ENCODE measurements around the gene LNX2. TPM values are rescaled to one million over a fixed set of nuclear protein-coding genes. Genes with fewer than 3 reads are reported as not detected.

LNX2 gene
- 13.8 TPM for total RNA-seq
- polyA plus RNA-seq (ENCODE audit: insufficient read depth, low read depth, low replicate concordance): 5.6 TPM
- long read RNA-seq, donor 1, partial matches to known transcripts: 85 of 136 reads
- long read RNA-seq, donor 1, other reads (novel, unspliced or antisense): 51 of 136 reads
- long read RNA-seq, donor 2: 0 reads
- long read RNA-seq, donor 3, full-length matches to known transcripts: 3 of 3 reads
- long read RNA-seq, donor 3, partial matches to known transcripts: 0 of 3 reads
- long read RNA-seq, donor 3, other reads (novel, unspliced or antisense): 0 of 3 reads
- long read RNA-seq, donor 4, partial matches to known transcripts: 9 of 9 reads
- long read RNA-seq, donor 4, other reads (novel, unspliced or antisense): 0 of 9 reads
- long read RNA-seq, donor 5: 0 reads
- long read RNA-seq, donor 6: 0 reads
- long read RNA-seq, donor 7, full-length matches to known transcripts: 9 of 25 reads
- long read RNA-seq, donor 7, partial matches to known transcripts: 6 of 25 reads
- long read RNA-seq, donor 7, other reads (novel, unspliced or antisense): 10 of 25 reads
- long read RNA-seq, donor 8, full-length matches to known transcripts: 1 of 93 reads
- long read RNA-seq, donor 8, partial matches to known transcripts: 92 of 93 reads
- long read RNA-seq, donor 8, other reads (novel, unspliced or antisense): 0 of 93 reads
- long read RNA-seq, donor 9, full-length matches to known transcripts: 1 of 1 reads
- long read RNA-seq, donor 9, partial matches to known transcripts: 0 of 1 reads
- long read RNA-seq, donor 9, other reads (novel, unspliced or antisense): 0 of 1 reads
- long read RNA-seq, donor 10, full-length matches to known transcripts: 1 of 141 reads
- long read RNA-seq, donor 10, partial matches to known transcripts: 130 of 141 reads
- long read RNA-seq, donor 10, other reads (novel, unspliced or antisense): 10 of 141 reads

DNA sequence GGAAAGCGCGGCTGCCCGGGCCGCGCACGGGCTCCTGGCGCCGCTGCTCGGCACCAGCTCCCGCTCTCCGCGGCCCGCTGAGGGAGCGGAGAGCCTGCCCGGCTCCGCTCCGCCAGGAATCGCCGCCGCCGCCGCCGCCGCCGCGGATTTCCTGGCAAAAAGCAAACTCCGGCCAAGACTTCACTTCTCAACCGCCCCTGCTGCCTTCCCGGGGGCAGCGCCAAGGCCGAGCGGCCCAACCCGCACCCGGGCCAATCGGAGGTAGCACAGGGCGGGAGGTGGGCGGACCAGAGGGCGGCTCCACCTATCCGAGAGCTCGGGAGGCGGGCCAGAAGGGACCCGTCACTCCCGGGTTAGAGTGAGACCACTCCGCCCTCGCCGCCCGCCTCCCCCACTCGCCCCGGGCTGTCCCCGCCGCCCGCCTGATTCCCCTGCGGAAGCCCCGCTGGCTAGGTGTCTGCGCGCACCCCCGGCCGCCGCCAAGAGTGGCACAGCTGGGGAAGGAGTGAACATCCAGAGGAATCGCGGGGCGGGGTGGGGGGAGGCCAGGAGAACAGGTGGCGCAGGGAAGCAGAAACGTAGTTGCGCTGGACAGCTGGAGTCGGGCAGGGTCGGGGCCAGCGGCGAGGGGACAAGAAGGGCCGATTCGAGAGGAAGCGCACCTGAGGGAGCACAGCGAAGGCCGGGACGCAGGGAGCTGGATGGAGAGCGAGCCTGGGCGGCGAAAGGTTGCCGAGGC is at the start of gene LNX2:
Gene LNX2, minus strand, starts transcription at position 153 of the 739 bp plus-strand sequence. CDS start 38,826 bp downstream, outside the sequence.
- H3K27me3 ChIP-seq (ENCODE audit: control insufficient read depth, insufficient read depth, low read length): no peaks in the 10 kb centered on the region
- peaks cover 0 to 4% (median 3%) of the 10 kb centered on the region in 3 donors for H3K36me3 ChIP-seq (ENCODE audit: control insufficient read depth in 2 of 3, insufficient read depth in 3 of 3, low read length in 3 of 3)
- FAIRE-seq (no peak), DNase-seq (peak; percentile 98 to 99 (median 98))
- no peaks in the 10 kb centered on the region for H3K9me3 ChIP-seq (ENCODE audit: control insufficient read depth in 2 of 3, insufficient read depth in 1 of 3, low read length in 3 of 3)
- H3K4me3 ChIP-seq (ENCODE audit: low read length in 3 of 3): peak within 1 kb of the TSS; percentile 85 to 91 (median 88)
- TF ChIP-seq, protein P1, sequence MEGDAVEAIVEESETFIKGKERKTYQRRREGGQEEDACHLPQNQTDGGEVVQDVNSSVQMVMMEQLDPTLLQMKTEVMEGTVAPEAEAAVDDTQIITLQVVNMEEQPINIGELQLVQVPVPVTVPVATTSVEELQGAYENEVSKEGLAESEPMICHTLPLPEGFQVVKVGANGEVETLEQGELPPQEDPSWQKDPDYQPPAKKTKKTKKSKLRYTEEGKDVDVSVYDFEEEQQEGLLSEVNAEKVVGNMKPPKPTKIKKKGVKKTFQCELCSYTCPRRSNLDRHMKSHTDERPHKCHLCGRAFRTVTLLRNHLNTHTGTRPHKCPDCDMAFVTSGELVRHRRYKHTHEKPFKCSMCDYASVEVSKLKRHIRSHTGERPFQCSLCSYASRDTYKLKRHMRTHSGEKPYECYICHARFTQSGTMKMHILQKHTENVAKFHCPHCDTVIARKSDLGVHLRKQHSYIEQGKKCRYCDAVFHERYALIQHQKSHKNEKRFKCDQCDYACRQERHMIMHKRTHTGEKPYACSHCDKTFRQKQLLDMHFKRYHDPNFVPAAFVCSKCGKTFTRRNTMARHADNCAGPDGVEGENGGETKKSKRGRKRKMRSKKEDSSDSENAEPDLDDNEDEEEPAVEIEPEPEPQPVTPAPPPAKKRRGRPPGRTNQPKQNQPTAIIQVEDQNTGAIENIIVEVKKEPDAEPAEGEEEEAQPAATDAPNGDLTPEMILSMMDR (IDR thresholded peaks at IDR 0.05; ENCODE audit: borderline replicate concordance, extremely low read depth, insufficient read depth): no peak
- peaks cover 0 to 17% (median 12%) of the 10 kb centered on the region in 3 donors for H3K4me1 ChIP-seq (ENCODE audit: control insufficient read depth in 2 of 3, insufficient read depth in 2 of 3, low read depth in 1 of 3, low read length in 3 of 3)
- intact Hi-C loops (cut with DNase I): no loop called here
- H3K27ac ChIP-seq (ENCODE audit: low read depth in 2 of 2, low read length in 2 of 2): peak within 1 kb of the TSS; percentile 98 to 99
- peak within 1 kb of the TSS; percentile 75 to 92 (median 91) for H3K9ac ChIP-seq (ENCODE audit: low read length in 3 of 3)

DNA sequence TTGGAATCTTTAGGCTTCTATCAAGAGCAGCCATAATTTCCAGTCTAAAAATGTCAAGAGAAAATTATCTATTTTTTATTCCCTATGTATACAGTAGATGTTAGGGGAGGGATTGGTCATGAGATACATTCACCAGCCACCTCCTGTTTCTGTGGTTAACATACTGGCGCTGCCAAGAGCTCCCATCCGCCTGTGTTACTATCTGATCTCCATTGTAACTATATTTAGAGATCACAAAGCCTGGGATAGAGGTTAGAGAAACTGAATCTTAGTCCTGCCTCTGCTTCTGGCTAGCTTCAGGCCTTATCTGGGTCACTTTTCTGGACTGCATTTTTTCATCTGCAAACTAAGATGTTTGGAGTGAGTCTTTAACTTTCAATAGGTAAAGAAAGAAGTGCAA is 47.6 kb upstream of the LNX2 start:
- Histone ChIP-seq H3K4me3 (ENCODE audit: low read length in 3 of 3) (no peak overlapping the region), H3K27ac (ENCODE audit: low read depth in 2 of 2, low read length in 2 of 2) (no peak overlapping the region), H3K36me3 (ENCODE audit: control insufficient read depth in 2 of 3, insufficient read depth in 3 of 3, low read length in 3 of 3) (peaks cover 0 to 3% (median 0%) of the 10 kb centered on the region in 3 donors), H3K27me3 (ENCODE audit: control insufficient read depth, insufficient read depth, low read length) (no peaks in the 10 kb centered on the region), H3K4me1 (ENCODE audit: control insufficient read depth in 2 of 3, insufficient read depth in 2 of 3, low read depth in 1 of 3, low read length in 3 of 3) (peaks cover 0 to 11% (median 3%) of the 10 kb centered on the region in 3 donors), H3K9ac (ENCODE audit: low read length in 3 of 3) (no peak overlapping the region), H3K9me3 (ENCODE audit: control insufficient read depth in 2 of 3, insufficient read depth in 1 of 3, low read length in 3 of 3) (peaks cover 0 to 2% (median 0%) of the 10 kb centered on the region in 3 donors)
- TF ChIP-seq, protein P1 (IDR thresholded peaks at IDR 0.05; ENCODE audit: borderline replicate concordance, extremely low read depth, insufficient read depth): no peak
- intact Hi-C loops (cut with DNase I): no loop called here
- DNase-seq: no peak
- no peak for FAIRE-seq

DNA sequence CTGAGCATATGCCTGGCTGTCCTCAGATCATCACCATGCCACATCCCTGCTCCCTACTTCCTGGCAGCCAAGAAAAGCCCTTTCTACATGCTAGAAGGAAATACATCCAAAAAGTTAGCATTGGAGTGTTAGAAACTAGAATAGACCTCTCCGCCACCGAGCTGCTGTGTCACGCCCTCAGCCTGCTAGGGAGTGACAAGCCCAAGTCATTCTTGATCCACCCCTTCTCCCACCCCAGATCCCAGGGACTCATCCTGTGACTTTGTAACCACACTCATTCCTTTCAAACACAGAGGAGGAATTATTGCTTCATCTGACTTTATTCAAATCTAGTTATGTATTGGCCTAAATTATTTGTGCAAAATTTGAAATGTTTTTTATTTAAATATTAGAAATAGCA is 46.6 kb upstream of the LNX2 start:
- no peak overlapping the region for H3K4me3 ChIP-seq (ENCODE audit: low read length in 3 of 3)
- H3K9ac ChIP-seq (ENCODE audit: low read length in 3 of 3): no peak overlapping the region
- H3K36me3 ChIP-seq (ENCODE audit: control insufficient read depth in 2 of 3, insufficient read depth in 3 of 3, low read length in 3 of 3): peaks cover 0 to 3% (median 0%) of the 10 kb centered on the region in 3 donors
- H3K27me3 ChIP-seq (ENCODE audit: control insufficient read depth, insufficient read depth, low read length): no peaks in the 10 kb centered on the region
- peaks cover 0 to 12% (median 3%) of the 10 kb centered on the region in 3 donors for H3K4me1 ChIP-seq (ENCODE audit: control insufficient read depth in 2 of 3, insufficient read depth in 2 of 3, low read depth in 1 of 3, low read length in 3 of 3)
- DNase-seq (no peak), FAIRE-seq (no peak)
- no peaks in the 10 kb centered on the region for H3K9me3 ChIP-seq (ENCODE audit: control insufficient read depth in 2 of 3, insufficient read depth in 1 of 3, low read length in 3 of 3)
- TF ChIP-seq, protein P1 (IDR thresholded peaks at IDR 0.05; ENCODE audit: borderline replicate concordance, extremely low read depth, insufficient read depth): no peak
- intact Hi-C loops (cut with DNase I): no loop called here
- no peak overlapping the region for H3K27ac ChIP-seq (ENCODE audit: low read depth in 2 of 2, low read length in 2 of 2)

All from kidney (tissue), 22 donors.